ENCODE results near the gene HCN4.

DNA sequence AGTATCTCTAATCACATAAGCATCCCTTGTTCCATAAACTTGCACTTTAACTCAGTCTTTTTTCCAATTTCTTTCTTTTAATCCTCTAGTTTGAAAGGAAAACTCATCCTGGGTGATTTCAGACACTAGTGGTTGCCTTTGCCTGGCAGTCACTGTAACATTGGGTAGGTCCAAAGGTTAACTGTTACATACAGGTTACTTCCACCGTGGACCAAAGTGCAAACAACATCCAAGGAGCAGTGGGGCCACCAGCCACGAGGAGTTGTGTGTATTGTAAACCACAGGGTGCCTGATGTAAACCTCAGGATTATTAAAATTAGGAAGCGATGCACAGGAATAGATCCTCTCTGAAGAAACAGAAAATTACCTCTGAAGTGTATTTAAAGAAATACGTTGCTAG, 75.0 kb downstream of the HCN4 start:
- TF ChIP-seq, protein P1, sequence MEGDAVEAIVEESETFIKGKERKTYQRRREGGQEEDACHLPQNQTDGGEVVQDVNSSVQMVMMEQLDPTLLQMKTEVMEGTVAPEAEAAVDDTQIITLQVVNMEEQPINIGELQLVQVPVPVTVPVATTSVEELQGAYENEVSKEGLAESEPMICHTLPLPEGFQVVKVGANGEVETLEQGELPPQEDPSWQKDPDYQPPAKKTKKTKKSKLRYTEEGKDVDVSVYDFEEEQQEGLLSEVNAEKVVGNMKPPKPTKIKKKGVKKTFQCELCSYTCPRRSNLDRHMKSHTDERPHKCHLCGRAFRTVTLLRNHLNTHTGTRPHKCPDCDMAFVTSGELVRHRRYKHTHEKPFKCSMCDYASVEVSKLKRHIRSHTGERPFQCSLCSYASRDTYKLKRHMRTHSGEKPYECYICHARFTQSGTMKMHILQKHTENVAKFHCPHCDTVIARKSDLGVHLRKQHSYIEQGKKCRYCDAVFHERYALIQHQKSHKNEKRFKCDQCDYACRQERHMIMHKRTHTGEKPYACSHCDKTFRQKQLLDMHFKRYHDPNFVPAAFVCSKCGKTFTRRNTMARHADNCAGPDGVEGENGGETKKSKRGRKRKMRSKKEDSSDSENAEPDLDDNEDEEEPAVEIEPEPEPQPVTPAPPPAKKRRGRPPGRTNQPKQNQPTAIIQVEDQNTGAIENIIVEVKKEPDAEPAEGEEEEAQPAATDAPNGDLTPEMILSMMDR (conservative IDR thresholded peaks at IDR 0.05; ENCODE audit: low read depth, low read length), result no peak
- TF ChIP-seq EZH2 (IDR thresholded peaks at IDR 0.05; ENCODE audit: borderline replicate concordance, low read depth, low read length, poor library complexity, severe bottlenecking), result no peak

Measured in A673 (cell line).